ENCODE measurements around the gene SPTBN5.

SPTBN5 gene

GRCh38 chr15:41932511-41933289 is 38.8 kb upstream of the SPTBN5 start:
- Histone ChIP-seq H3K9ac (ENCODE audit: low read length) (no peak overlapping the region), H3K27ac (ENCODE audit: low read depth, low read length, poor library complexity, severe bottlenecking) (no peak overlapping the region), H4K20me1 (ENCODE audit: insufficient read depth, low read length) (no peaks in the 10 kb centered on the region), H3K9me2 (ENCODE audit: low read depth, low read length) (no peaks in the 10 kb centered on the region), H2AFZ (ENCODE audit: low read length) (no peak overlapping the region), H3K4me1 (ENCODE audit: insufficient read depth, low read length, severe bottlenecking) (peaks cover 67% of the 10 kb centered on the region), H3F3A (ENCODE audit: insufficient read depth, low read length) (peaks cover 6% of the 10 kb centered on the region; the same call in 1 of the 2 replicates), H3K27me3 (ENCODE audit: insufficient read depth, low read length) (no peaks in the 10 kb centered on the region), H3K9me3 (ENCODE audit: low read length) (no peaks in the 10 kb centered on the region), H3K79me2 (ENCODE audit: insufficient read depth, low read length) (no peaks in the 10 kb centered on the region), H3K4me3 (ENCODE audit: low read depth, low read length, poor library complexity, severe bottlenecking) (no peak overlapping the region), H3K4me2 (ENCODE audit: low read length) (no peak overlapping the region), H3K36me3 (ENCODE audit: insufficient read depth, low read length) (no peaks in the 10 kb centered on the region)
- no peak for TF ChIP-seq CTCF (IDR thresholded peaks at IDR 0.05; ENCODE audit: low read length)
- TF ChIP-seq EZH2 (IDR thresholded peaks at IDR 0.05; ENCODE audit: borderline replicate concordance, low read length) = no peak

- Histone ChIP-seq H3F3A (ENCODE audit: insufficient read depth, low read length) (peaks cover 6% of the 10 kb centered on the region; the same call in 1 of the 2 replicates), H3K4me3 (ENCODE audit: low read depth, low read length, poor library complexity, severe bottlenecking) (no peak overlapping the region), H3K9ac (ENCODE audit: low read length) (no peak overlapping the region), H3K27me3 (ENCODE audit: insufficient read depth, low read length) (no peaks in the 10 kb centered on the region), H3K9me3 (ENCODE audit: low read length) (no peaks in the 10 kb centered on the region), H2AFZ (ENCODE audit: low read length) (no peak overlapping the region), H3K79me2 (ENCODE audit: insufficient read depth, low read length) (no peaks in the 10 kb centered on the region), H3K9me2 (ENCODE audit: low read depth, low read length) (no peaks in the 10 kb centered on the region), H3K4me1 (ENCODE audit: insufficient read depth, low read length, severe bottlenecking) (peaks cover 67% of the 10 kb centered on the region), H4K20me1 (ENCODE audit: insufficient read depth, low read length) (no peaks in the 10 kb centered on the region), H3K36me3 (ENCODE audit: insufficient read depth, low read length) (no peaks in the 10 kb centered on the region), H3K4me2 (ENCODE audit: low read length) (no peak overlapping the region), H3K27ac (ENCODE audit: low read depth, low read length, poor library complexity, severe bottlenecking) (no peak overlapping the region)
- TF ChIP-seq EZH2 (IDR thresholded peaks at IDR 0.05; ENCODE audit: borderline replicate concordance, low read length) (no peak), CTCF (IDR thresholded peaks at IDR 0.05; ENCODE audit: low read length) (no peak)
Observed at GRCh38 chr15:41932101-41932500, 38.2 kb upstream of the SPTBN5 start.

- Histone ChIP-seq H3K4me3 (ENCODE audit: low read depth, low read length, poor library complexity, severe bottlenecking) (no peak overlapping the region), H3K9me3 (ENCODE audit: low read length) (no peaks in the 10 kb centered on the region), H3K79me2 (ENCODE audit: insufficient read depth, low read length) (no peaks in the 10 kb centered on the region), H3K36me3 (ENCODE audit: insufficient read depth, low read length) (no peaks in the 10 kb centered on the region), H3F3A (ENCODE audit: insufficient read depth, low read length) (peaks cover 6% of the 10 kb centered on the region; the same call in 1 of the 2 replicates), H2AFZ (ENCODE audit: low read length) (no peak overlapping the region), H3K4me1 (ENCODE audit: insufficient read depth, low read length, severe bottlenecking) (peaks cover 67% of the 10 kb centered on the region), H3K9ac (ENCODE audit: low read length) (no peak overlapping the region), H3K27me3 (ENCODE audit: insufficient read depth, low read length) (no peaks in the 10 kb centered on the region), H3K4me2 (ENCODE audit: low read length) (no peak overlapping the region), H3K27ac (ENCODE audit: low read depth, low read length, poor library complexity, severe bottlenecking) (no peak overlapping the region), H4K20me1 (ENCODE audit: insufficient read depth, low read length) (no peaks in the 10 kb centered on the region), H3K9me2 (ENCODE audit: low read depth, low read length) (no peaks in the 10 kb centered on the region)
- TF ChIP-seq EZH2 (IDR thresholded peaks at IDR 0.05; ENCODE audit: borderline replicate concordance, low read length) (no peak), CTCF (IDR thresholded peaks at IDR 0.05; ENCODE audit: low read length) (no peak)
Observed at GRCh38 chr15:41930867-41931222, 37.0 kb upstream of the SPTBN5 start.
